Mesenchymal stem cell (in vitro differentiated cells and primary cell): ENCODE measurements around the gene SPC25.
A peak's percentile ranks its signal among the peaks of the same experiment; 100 is the strongest.
"Not testable (repeated sequence)": the region's sequence is repeated elsewhere in the genome, so short reads cannot be mapped to it uniquely, and the experiment has no call there.

Experiments
- DNase-seq: peaks from one replicate; pipeline ENCODE4 v3.0.0-alpha.2; 2013
- H2AFZ ChIP-seq: one replicate; pipeline ENCODE4 v1.6.1; 2013; ENCODE audit warnings: low read depth, mild to moderate bottlenecking, control low read depth, inconsistent platforms, low read length, moderate library complexity
- H2AK5ac ChIP-seq: 2 replicates; pipeline ENCODE4 v1.6.1; 2013; ENCODE audit warnings: low read length, moderate library complexity, mild to moderate bottlenecking, inconsistent platforms; ENCODE audit not compliant: severe bottlenecking
- H2BK120ac ChIP-seq: one replicate; pipeline ENCODE4 v1.6.1; 2013; ENCODE audit warnings: low read depth, mild to moderate bottlenecking, inconsistent platforms, low read length, moderate library complexity
- H2BK12ac ChIP-seq, 2 experiments: one replicate each; pipeline ENCODE4 v1.6.1; 2013; ENCODE audit warnings: inconsistent platforms in 2 of 2, low read length in 2 of 2, mild to moderate bottlenecking in 2 of 2, moderate library complexity in 2 of 2, control low read depth in 1 of 2
- H2BK15ac ChIP-seq: one replicate; pipeline ENCODE4 v1.6.1; 2013; ENCODE audit warnings: mild to moderate bottlenecking, low read depth, inconsistent platforms; ENCODE audit not compliant: poor library complexity, severe bottlenecking
- H2BK5ac ChIP-seq: 2 replicates; pipeline ENCODE4 v1.6.1; 2013; ENCODE audit warnings: low read depth, mild to moderate bottlenecking, low read length, control low read depth, inconsistent platforms; ENCODE audit not compliant: poor library complexity, severe bottlenecking
- H3K14ac ChIP-seq, 2 experiments: one replicate each; pipeline ENCODE4 v1.6.1; 2013; ENCODE audit warnings: inconsistent platforms in 2 of 2, low read length in 2 of 2, control low read depth in 1 of 2, mild to moderate bottlenecking in 1 of 2, moderate library complexity in 1 of 2
- H3K18ac ChIP-seq, 2 experiments: one replicate each; pipeline ENCODE4 v1.6.1; 2013; ENCODE audit warnings: inconsistent platforms in 2 of 2, low read length in 2 of 2, control low read depth in 1 of 2, low read depth in 1 of 2, mild to moderate bottlenecking in 1 of 2
- H3K23ac ChIP-seq, 2 experiments: one replicate each; pipeline ENCODE4 v1.6.1; 2013; ENCODE audit warnings: inconsistent platforms in 2 of 2, low read length in 2 of 2, mild to moderate bottlenecking in 2 of 2, moderate library complexity in 2 of 2, control low read depth in 1 of 2
- H3K27ac ChIP-seq: 2 replicates; pipeline ENCODE4 v1.5.1; 2013; ENCODE audit warnings: mild to moderate bottlenecking, moderate library complexity, low read length, control low read depth, inconsistent platforms; ENCODE audit not compliant: poor library complexity, severe bottlenecking
- H3K27me3 ChIP-seq, 2 experiments: 2 replicates each; pipeline versions ENCODE4 v1.6.1 to v1.7.0; 2013; ENCODE audit warnings: low read length in 2 of 2, mild to moderate bottlenecking in 2 of 2, moderate library complexity in 2 of 2, control low read depth in 1 of 2, inconsistent platforms in 1 of 2; ENCODE audit not compliant: control insufficient read depth in 1 of 2, insufficient read depth in 1 of 2
- H3K36me3 ChIP-seq, 2 experiments: 2 replicates each; pipeline versions ENCODE4 v1.6.1 to v1.7.0; 2013; ENCODE audit warnings: low read length in 2 of 2, control low read depth in 1 of 2, inconsistent platforms in 1 of 2, low read depth in 1 of 2, mild to moderate bottlenecking in 1 of 2; ENCODE audit not compliant: insufficient read depth in 2 of 2, control insufficient read depth in 1 of 2
- H3K4ac ChIP-seq, 2 experiments: one replicate each; pipeline ENCODE4 v1.6.1; 2013; ENCODE audit warnings: inconsistent platforms in 2 of 2, low read length in 2 of 2, mild to moderate bottlenecking in 2 of 2, moderate library complexity in 2 of 2, control low read depth in 1 of 2, low read depth in 1 of 2
- H3K4me1 ChIP-seq: 2 replicates; pipeline ENCODE4 v1.6.1; 2013; ENCODE audit warnings: low read depth, low read length, control low read depth; ENCODE audit not compliant: control insufficient read depth, insufficient read depth
- H3K4me2 ChIP-seq: 2 replicates; pipeline ENCODE4 v1.6.1; 2013; ENCODE audit warnings: low read length, mild to moderate bottlenecking, inconsistent platforms; ENCODE audit not compliant: poor library complexity, severe bottlenecking
- H3K4me3 ChIP-seq, 2 experiments: 2 replicates each; pipeline versions ENCODE4 v1.5.1 to v1.7.0; 2013; ENCODE audit warnings: low read length in 2 of 2, mild to moderate bottlenecking in 2 of 2, control low read depth in 1 of 2, low read depth in 1 of 2; ENCODE audit not compliant: insufficient read depth in 1 of 2
- H3K79me1 ChIP-seq: replicated peaks from 2 replicates; pipeline ENCODE4 v1.6.1; 2013; ENCODE audit warnings: mild to moderate bottlenecking, control low read depth, low read length, inconsistent platforms; ENCODE audit not compliant: poor library complexity, severe bottlenecking
- H3K9ac ChIP-seq: 2 replicates; pipeline ENCODE4 v1.7.0; 2013; ENCODE audit warnings: mild to moderate bottlenecking, low read length, moderate library complexity
- H3K9me3 ChIP-seq: 2 replicates; pipeline ENCODE4 v1.7.0; 2013; ENCODE audit warnings: mild to moderate bottlenecking, low read length; ENCODE audit not compliant: control insufficient read depth
- H4K8ac ChIP-seq: one replicate; pipeline ENCODE4 v1.6.1; 2013; ENCODE audit warnings: inconsistent platforms, mild to moderate bottlenecking, low read length, moderate library complexity
- H4K91ac ChIP-seq: one replicate; pipeline ENCODE4 v1.6.1; 2013; ENCODE audit warnings: mild to moderate bottlenecking, low read length, inconsistent platforms
- WGBS: methylation state at CpG from one replicate; pipeline ENCODE4 v1.1.7; 2013; ENCODE audit warnings: mixed read lengths; 5-methylcytosine and 5-hydroxymethylcytosine counted together

Gene SPC25

GRCh38 chr2:168870369-168870768, 19.9 kb downstream of the SPC25 start:
- not testable (repeated sequence) for H3K4me2 ChIP-seq, H3K36me3 ChIP-seq, H2BK12ac ChIP-seq, H2AFZ ChIP-seq, H2BK5ac ChIP-seq, H3K79me1 ChIP-seq, H3K4me1 ChIP-seq, H3K9ac ChIP-seq, H3K18ac ChIP-seq, H4K8ac ChIP-seq, H3K4me3 ChIP-seq, DNase-seq, H2BK120ac ChIP-seq, H2BK15ac ChIP-seq, H4K91ac ChIP-seq, H2AK5ac ChIP-seq, H3K27ac ChIP-seq, H3K27me3 ChIP-seq, H3K4ac ChIP-seq, H3K14ac ChIP-seq, H3K23ac ChIP-seq, H3K9me3 ChIP-seq
- WGBS, result no CpG with 5 or more reads among the region's 1 CpG

DNA sequence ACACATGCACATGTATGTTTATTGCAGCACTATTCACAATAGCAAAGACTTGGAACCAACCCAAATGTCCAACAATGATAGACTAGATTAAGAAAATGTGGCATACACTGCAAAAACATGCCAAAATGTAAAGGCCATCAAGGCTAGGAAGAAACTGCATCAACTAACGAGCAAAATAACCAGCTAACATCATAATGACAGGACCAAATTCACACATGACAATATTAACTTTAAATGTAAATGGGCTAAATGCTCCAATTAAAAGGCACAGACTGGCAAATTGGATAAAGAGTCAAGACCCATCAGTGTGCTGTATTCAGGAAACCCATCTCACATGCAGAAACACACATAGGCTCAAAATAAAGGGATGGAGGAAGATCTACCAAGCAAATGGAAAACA, 23.1 kb downstream of the SPC25 start:
- H3K79me1 ChIP-seq, H4K8ac ChIP-seq, H3K27me3 ChIP-seq, DNase-seq, H2BK120ac ChIP-seq, H2BK12ac ChIP-seq, H3K4me2 ChIP-seq, H2AK5ac ChIP-seq, H3K4me3 ChIP-seq, H3K14ac ChIP-seq, H3K36me3 ChIP-seq, H3K27ac ChIP-seq, H3K4ac ChIP-seq, H2BK15ac ChIP-seq, H2BK5ac ChIP-seq, H3K23ac ChIP-seq, H3K4me1 ChIP-seq, H3K9me3 ChIP-seq, H3K9ac ChIP-seq, H2AFZ ChIP-seq, H3K18ac ChIP-seq, H4K91ac ChIP-seq: not testable (repeated sequence)
- no CpG with 5 or more reads among the region's 1 CpG for whole genome bisulfite sequencing

DNA sequence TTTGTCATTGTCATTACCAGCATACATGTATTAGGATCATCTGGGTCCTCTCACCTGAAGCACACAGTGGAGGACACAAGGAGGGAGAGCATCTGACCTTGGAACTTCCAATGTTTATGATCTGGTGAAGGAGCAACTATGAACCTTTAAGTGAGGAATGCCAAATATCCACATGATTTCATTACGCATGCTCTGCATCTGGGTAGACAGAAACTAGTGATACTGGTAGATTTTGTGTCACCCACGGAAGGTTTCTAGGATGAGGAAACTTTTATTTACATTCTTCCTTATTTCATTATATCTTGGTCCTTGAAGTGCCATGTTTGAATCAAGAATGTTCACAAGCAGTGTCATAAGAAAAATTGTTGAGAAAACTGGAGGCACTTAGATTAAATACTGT, 32.1 kb downstream of the SPC25 start:
- Histone ChIP-seq H3K14ac (no peak overlapping the region), H3K9ac (no peak overlapping the region), H3K4me3 (no peak overlapping the region), H4K8ac (no peak overlapping the region), H3K4me1 (no peaks in the 10 kb centered on the region), H2BK5ac (no peak overlapping the region), H3K23ac (no peak overlapping the region), H2BK12ac (no peak overlapping the region), H3K9me3 (no peaks in the 10 kb centered on the region), H2BK15ac (no peak overlapping the region), H3K18ac (no peak overlapping the region), H3K79me1 (peaks cover 1% of the 10 kb centered on the region), H4K91ac (no peak overlapping the region), H2AFZ (no peak overlapping the region), H2AK5ac (no peak overlapping the region), H2BK120ac (no peak overlapping the region), H3K36me3 (no peaks in the 10 kb centered on the region), H3K4ac (no peak overlapping the region), H3K27me3 (no peaks in the 10 kb centered on the region), H3K4me2 (no peak overlapping the region), H3K27ac (no peak overlapping the region)
- peak; percentile 26 for DNase-seq
- 100% methylated on average over 1 of the region's 2 CpGs for WGBS

DNA sequence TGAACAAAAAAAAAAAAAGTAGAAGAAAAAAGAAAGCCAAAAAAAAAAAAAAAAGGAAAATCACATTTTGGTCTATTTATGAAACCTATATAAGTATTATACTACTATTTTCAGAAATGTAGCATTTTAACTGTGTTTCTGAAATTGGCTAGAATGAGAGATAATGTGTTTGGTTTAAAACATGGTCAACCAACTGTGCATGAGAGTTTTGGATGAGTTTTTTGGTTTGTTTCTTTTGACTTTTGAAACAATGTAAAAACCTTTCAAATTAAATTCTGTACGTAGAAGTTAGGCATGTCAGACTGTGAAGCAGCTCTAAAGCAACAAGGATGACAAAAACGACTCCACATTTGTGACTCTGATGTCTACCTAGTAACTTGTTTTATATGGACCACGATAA, 34.6 kb downstream of the SPC25 start:
- no peaks in the 10 kb centered on the region for H3K27me3 ChIP-seq
- H2BK120ac ChIP-seq, result no peak overlapping the region
- no peak overlapping the region for H2AFZ ChIP-seq
- no peak overlapping the region for H3K4ac ChIP-seq
- no peak overlapping the region for H4K91ac ChIP-seq
- no peak overlapping the region for H3K27ac ChIP-seq
- DNase-seq, result no peak
- H3K4me2 ChIP-seq, result no peak overlapping the region
- no peak overlapping the region for H2BK5ac ChIP-seq
- no peak overlapping the region for H3K23ac ChIP-seq
- 97% methylated on average over 2 of the region's 3 CpGs for WGBS
- H3K4me3 ChIP-seq, result no peak overlapping the region
- peaks cover 1% of the 10 kb centered on the region for H3K79me1 ChIP-seq
- H4K8ac ChIP-seq, result no peak overlapping the region
- no peak overlapping the region for H2BK12ac ChIP-seq
- peaks cover 2% of the 10 kb centered on the region for H3K4me1 ChIP-seq
- no peak overlapping the region for H2BK15ac ChIP-seq
- no peak overlapping the region for H3K18ac ChIP-seq
- H3K9me3 ChIP-seq, result no peaks in the 10 kb centered on the region
- no peak overlapping the region for H3K9ac ChIP-seq
- H3K36me3 ChIP-seq, result no peaks in the 10 kb centered on the region
- no peak overlapping the region for H3K14ac ChIP-seq
- no peak overlapping the region for H2AK5ac ChIP-seq
